ENCODE results near the gene WRAP73. TPM values are rescaled to one million over a fixed set of nuclear protein-coding genes. Genes with fewer than 3 reads are reported as not detected.

Gene WRAP73
- total RNA-seq, 1 experiment from 2014 or later, result 51.4 TPM

GRCh38 chr1:3680488-3681230 is 30.8 kb upstream of the WRAP73 start:
- no peak for DNase-seq (ENCODE audit: low read depth, low spot score)

More at GRCh38 chr1:3680488-3681230, 30.8 kb upstream of the WRAP73 start:
- intact Hi-C loops (cut with micrococcal nuclease), result no loop called here
- Histone ChIP-seq H3K36me3 (ENCODE audit: control insufficient read depth in 1 of 2, insufficient read depth in 2 of 2, low read length in 2 of 2) (no peaks in the 10 kb centered on the region), H3K9me3 (ENCODE audit: control insufficient read depth in 1 of 2, insufficient read depth in 1 of 2, low read depth in 1 of 2, low read length in 2 of 2) (no peaks in the 10 kb centered on the region), H3K27me3 (ENCODE audit: insufficient read depth, low read length) (no peaks in the 10 kb centered on the region), H3K4me3 (replicated peaks in 1 of 2; ENCODE audit: low read depth in 1 of 2, low read length in 2 of 2) (no peak overlapping the region), H3K27ac (ENCODE audit: low read depth, low read length) (peak overlapping the region; percentile 12; the same call in 1 of the 2 replicates), H3K4me1 (ENCODE audit: control insufficient read depth in 1 of 2, insufficient read depth in 2 of 2, low read length in 2 of 2) (peaks cover 7 to 21% of the 10 kb centered on the region in 2 experiments; a peak in 3 of 4 replicates), H4K20me1 (ENCODE audit: insufficient read depth) (no peaks in the 10 kb centered on the region), H3K79me2 (ENCODE audit: insufficient read depth, low read length) (peaks cover 13% of the 10 kb centered on the region), H3K9me2 (ENCODE audit: insufficient read depth) (no peaks in the 10 kb centered on the region), H2AFZ (ENCODE audit: low read depth, low read length, poor library complexity, severe bottlenecking) (no peak overlapping the region), H3K9ac (ENCODE audit: low read length) (no peak overlapping the region), H3K4me2 (ENCODE audit: low read length) (no peak overlapping the region)
- TF ChIP-seq CTCF (IDR thresholded peaks at IDR 0.05 in 2 of 3, conservative IDR thresholded peaks at IDR 0.05 in 1 of 3; ENCODE audit: borderline replicate concordance in 1 of 3, insufficient read depth in 1 of 3, low read depth in 2 of 3, low read length in 2 of 3) (no peak), EGR1 (IDR thresholded peaks at IDR 0.05; ENCODE audit: low read depth) (no peak), MAX (IDR thresholded peaks at IDR 0.05) (no peak), ELF1 (IDR thresholded peaks at IDR 0.05; ENCODE audit: borderline replicate concordance, low read depth) (no peak), POLR2A (IDR thresholded peaks at IDR 0.05; ENCODE audit: borderline replicate concordance, extremely low read depth, insufficient read depth, insufficient read length) (no peak), FOSL1 (IDR thresholded peaks at IDR 0.05; ENCODE audit: low read depth) (no peak), SIN3A (IDR thresholded peaks at IDR 0.05; ENCODE audit: low read depth) (no peak), SRF (IDR thresholded peaks at IDR 0.05; ENCODE audit: low read depth) (no peak)
- no TSS peak for BruUV-seq (replicated peaks)
- ChIA-PET POLR2A (no interaction called here), CTCF (no interaction called here), RAD21 (ENCODE audit: low non-redundant PET in 1 of 2, low total read pairs in 2 of 2, uncharacterized antibody in 2 of 2, unreplicated experiment in 2 of 2) (no interaction called here)
- peak; percentile 31 for ATAC-seq
